GM19438 (cell line): ENCODE results near the gene FIZ1.
A peak's percentile ranks its signal among the peaks of the same experiment; 100 is the strongest.

ENCODE experiments used
- ATAC-seq: cut with Tn5 transposase; IDR thresholded peaks from one replicate; pipeline ENCODE4 v1.9.1; 2021; ENCODE audit warnings: low read depth; ENCODE audit not compliant: unreplicated experiment

FIZ1 gene

GRCh38 chr19:55599468-55599841 is at the start of gene FIZ1:
TSS of gene FIZ1 (minus strand) at chr19:55599517. CDS start at chr19:55597865, 1,652 bp downstream.
- peak; percentile 54 for ATAC-seq

DNA sequence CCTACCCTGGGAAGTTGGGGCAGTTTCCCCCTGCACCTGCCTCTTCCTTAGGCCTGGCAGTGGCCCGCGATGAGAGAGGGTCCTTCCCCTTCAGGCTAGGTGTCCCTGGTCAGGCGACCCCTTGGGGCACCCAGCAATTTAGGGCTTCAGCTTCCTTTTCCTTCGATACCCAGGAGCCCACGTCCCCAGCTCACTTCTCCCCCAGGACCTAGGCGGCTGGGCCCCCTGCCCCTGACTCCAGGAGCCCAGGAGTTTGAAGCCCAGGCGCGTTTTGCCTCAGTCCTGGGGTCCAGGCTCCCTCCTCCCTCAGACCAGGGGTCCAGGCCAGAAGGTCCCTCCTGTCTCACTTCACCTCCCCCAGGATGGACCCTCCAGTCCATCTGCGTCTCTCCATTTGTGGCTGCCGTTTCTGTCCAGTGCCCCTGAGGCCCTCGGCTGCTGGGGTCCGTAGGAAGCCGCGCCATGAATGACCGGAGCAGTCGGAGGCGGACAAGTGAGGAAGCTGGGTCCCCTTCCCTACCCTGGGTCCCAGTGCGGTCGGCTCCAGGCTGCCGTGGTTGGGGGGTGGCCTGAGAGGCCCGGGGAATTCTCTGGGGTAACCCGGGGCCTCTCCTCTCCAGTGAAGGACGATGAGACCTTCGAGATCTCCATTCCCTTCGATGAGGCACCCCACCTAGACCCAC is 49.4 kb upstream of the FIZ1 start:
- no peak for ATAC-seq

- ATAC-seq = no peak
These were observed 48.6 kb upstream of the FIZ1 start, which contains the start of gene CCDC106 for GRCh38 chr19:55647732-55648584. TSS of gene CCDC106 (plus strand) at chr19:55648212. CDS start at chr19:55649047, 835 bp downstream.

- no peak for ATAC-seq
These were observed 47.8 kb upstream of the FIZ1 start for GRCh38 chr19:55646889-55647731.

DNA sequence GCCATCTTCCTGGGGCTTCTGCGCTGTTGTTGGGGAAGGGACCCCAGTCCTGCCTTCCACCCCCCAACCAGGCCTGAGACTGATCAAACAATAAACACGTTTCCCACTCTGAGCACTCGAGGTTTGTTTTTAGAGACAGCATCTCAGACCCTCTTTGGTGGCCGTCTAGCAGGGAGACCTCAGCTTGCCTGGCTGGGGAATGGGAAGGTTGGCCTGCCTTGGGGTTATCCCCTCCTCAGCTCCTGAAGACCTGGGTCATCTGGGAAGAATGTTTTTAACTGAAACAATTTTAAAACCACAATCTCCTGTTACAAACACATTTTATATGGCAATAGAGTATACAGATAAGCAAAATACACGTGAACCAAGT is 46.2 kb upstream of the FIZ1 start:
- no peak for ATAC-seq

GRCh38 chr19:55644842-55645511 is 45.7 kb upstream of the FIZ1 start:
- no peak for ATAC-seq

DNA sequence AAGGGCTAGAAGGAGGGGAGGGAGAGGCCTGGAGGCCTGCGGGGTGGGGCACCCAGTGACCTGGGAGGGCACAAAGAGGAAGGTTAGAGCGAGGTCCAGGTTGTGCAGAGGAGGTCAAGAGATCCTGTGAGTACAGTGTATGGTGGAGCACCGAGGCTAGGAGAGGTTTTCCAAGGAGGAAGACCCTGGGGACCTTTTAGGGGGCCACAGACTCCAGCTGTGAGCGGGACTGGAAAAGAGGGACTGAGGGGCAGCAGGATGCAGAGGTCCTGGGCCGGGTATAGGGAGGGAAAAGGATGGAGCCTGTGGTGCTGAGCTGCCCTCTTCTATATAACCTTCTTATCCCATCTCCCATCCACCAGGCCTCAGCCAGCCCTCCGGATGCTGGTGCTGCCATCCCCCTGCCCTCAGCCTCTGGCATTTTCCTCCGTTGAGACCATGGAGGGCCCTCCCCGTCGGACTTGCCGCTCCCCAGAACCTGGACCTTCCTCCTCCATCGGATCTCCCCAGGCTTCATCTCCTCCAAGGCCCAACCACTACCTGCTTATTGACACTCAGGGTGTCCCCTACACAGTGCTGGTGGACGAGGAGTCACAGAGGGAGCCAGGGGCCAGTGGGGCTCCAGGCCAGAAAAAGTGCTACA is 45.0 kb upstream of the FIZ1 start:
- no peak for ATAC-seq

- no peak for ATAC-seq
These were observed 44.5 kb upstream of the FIZ1 start for GRCh38 chr19:55643887-55644176.

DNA sequence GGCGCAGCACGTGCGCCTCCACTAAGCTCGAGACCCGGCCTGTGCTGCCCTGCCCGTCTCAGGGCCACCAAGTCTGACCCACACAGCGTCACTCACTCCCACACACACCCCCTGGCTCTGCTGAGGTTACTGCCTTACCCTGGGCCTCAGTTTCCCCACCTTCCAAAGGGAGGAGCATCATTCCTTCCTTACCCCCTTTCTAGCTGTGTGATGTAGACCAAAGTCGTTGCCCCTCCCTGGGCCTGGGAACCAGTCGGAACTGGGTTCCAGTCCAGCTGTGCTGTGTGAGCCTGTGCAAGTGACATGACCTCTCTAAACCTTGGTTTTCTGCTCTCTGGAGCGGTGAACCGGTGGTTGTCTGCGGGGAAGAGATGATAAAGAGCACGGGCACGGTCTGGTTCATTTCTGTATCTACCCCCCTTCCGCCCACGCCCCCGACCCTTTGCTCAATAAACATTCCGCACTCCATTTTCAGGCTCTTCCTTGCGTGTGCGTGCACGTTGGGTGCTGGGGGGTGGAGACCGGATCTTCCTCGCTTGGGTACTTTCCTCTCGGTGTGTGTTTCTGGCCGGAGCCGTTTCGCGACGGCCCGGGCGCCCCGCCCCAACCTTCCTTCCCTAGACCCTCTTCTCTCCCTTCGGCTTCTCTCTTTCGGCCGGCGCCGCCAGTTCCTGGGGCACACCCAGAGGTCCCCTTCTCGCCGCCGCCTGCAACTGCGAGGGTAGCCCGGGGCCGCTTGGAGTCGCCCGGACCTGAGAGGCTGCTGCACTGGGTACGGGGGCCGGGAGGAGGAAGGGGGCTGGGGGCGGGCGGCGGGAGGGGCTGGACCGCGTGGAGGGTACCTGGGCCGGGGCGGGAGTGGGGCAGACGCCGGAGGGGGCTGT is 43.9 kb upstream of the FIZ1 start, which contains the start of gene ZNF581:
Gene ZNF581 (plus strand): TSS at position 647 of the 884 bp plus-strand sequence. CDS start 923 bp downstream, outside the sequence.
- no peak for ATAC-seq

DNA sequence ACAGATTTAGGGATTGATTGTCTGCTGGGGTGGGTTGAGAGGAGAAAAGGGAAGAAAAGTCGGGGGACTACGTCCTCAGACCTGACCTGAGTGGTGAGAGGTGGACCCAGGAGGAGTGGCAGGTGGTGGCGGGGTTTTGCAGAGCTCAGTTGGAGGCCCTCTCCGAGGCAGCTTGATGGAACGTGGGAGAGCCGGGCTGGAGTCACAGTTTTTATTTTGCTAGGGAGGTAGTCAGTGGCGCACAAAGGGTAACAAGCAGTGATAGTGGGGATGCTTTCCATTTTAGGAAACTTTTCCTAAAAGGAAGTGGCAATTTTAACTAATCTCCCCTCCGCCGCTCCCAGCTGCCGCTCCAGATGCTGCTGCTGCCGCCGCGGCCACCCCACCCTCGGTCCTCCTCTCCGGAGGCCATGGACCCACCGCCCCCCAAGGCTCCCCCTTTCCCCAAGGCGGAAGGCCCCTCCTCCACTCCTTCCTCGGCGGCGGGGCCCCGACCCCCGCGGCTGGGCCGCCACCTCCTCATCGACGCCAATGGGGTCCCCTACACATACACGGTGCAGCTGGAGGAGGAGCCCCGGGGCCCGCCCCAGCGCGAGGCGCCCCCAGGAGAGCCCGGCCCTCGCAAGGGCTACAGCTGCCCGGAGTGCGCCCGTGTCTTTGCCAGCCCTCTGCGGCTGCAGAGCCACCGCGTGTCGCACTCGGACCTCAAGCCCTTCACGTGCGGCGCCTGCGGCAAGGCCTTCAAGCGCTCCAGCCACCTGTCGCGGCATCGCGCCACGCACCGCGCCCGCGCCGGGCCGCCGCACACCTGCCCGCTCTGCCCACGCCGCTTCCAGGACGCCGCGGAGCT is 43.1 kb upstream of the FIZ1 start:
- no peak for ATAC-seq

DNA sequence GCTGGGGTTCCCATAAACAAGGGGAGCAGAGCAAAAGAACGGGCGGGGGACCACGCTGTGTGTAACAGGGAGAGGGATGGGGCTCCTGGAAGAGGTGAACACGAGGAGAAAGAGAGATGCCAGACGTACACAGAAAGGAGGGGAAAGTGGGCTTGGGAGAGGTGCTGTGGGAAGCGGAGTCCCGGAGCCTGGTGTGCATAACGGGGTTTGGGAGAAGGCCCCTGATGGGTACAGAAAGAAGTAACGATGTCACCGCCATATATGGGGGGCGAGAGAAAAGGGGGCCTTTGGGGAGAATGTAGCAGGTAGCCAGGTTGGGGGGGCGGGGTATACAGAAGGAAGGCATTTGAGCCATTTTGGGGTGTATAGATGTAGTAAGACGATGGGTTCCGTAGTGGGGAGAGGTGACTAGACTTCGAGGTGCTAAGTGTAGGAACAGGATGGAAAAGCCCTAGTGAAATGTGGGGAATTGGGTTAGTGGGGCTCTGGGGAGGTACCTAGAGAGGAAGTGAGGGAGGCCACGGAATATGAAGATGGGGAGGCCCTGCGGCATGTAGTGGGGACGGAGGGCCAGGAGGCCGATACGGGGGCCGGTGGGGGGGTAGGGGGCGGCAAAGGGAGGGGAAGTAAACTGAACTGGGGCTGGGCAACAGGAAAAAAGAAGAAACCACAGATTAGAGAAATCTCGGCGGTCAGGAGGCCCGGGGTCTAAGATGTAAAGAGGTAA is 42.3 kb upstream of the FIZ1 start:
- no peak for ATAC-seq

- no peak for ATAC-seq
These were observed 41.5 kb upstream of the FIZ1 start, which contains the start of gene ZNF580 for GRCh38 chr19:55640577-55641425. TSS of gene ZNF580 (plus strand) at chr19:55641002. CDS start at chr19:55642509, 1,507 bp downstream.

DNA sequence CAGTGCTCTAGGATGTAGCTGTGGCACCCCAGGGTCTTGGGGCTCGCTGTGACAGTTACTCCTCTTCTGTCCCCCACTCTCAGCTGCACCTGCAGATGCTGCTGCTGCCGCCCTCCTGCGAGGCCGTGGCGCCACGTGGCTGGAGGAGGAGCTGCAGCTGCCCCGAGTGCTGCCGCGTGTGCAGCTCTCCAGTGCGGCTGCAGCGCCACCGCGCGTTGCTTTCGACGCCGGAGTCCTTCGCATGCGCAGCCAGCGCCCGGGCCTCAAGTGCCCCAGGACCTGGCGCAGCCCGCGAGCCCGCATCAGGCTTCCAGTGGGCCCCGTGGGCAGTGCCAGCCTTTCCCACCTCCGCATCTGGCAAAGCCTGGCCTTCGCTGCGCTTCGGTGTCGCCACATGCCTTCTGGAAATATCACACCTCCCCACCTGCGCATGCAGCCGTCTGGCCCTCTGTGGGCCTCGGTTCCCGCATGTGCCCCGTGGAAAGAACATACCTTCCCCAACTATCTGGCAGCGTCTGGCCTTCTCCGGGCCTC is 40.8 kb upstream of the FIZ1 start:
- ATAC-seq = no peak

DNA sequence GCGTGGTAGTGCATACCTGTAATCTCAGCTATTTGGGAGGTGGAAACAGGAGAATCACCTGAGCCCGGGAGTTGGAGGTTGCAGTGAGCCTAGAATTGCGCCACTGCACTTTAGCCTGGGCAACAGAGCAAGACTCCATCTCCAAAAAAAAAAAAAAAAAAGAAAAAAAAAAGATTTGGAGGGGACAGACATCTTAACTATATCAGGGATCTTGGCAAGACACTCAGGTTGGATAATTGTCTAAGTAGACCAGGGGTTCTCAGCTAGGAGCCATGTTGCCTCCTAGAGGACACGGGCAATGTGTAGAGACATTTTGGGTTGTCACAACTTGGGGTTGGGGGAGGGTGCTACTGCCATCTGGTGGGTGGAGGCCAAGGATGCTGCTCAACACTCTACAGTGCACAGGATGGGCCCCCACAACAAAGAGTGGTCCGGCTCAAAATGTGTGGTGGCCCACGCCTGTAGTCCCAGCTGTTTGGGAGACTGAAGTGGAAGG is 39.6 kb upstream of the FIZ1 start:
- no peak for ATAC-seq

GRCh38 chr19:55637534-55637933 is 38.2 kb upstream of the FIZ1 start:
- ATAC-seq = no peak

DNA sequence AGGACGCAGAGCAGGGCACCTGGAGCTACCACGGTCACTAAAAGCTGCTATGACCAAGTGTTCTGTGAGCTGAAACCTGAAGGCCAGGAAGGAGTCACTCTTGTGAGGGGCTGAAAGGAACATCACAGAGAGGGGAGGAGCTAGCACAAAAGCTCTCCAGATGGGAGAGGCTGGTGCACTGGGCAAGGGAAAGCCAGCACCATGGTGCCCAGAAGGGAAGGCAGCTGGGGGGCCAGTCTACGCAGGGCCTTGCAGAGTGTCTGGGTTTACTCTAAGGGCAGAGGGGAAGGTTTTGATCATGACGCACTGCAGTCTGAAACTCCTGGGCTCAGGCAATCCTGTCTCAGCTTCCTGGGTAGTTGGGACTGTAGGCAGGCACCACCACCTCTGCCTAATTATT is 37.4 kb upstream of the FIZ1 start:
- ATAC-seq = no peak
